SK-N-SH (cell line): Measurements from ENCODE around the gene UBE2E2. TPM values are rescaled to one million over a fixed set of nuclear protein-coding genes. Genes with fewer than 3 reads are reported as not detected.

Experiments
- CTCF ChIA-PET: fragments of 300-600, 350-600 bp; formaldehyde crosslinking; extraction: SDS; loops from one replicate; lab custom pipeline; 2021; lab: Yijun Ruan, JAX
- POLR2A ChIA-PET: fragments of 350-600 bp; sonication (Branson Sonifier 250); formaldehyde crosslinking; extraction: SDS; loops from one replicate; lab custom pipeline; 2020; ENCODE audit warnings: antibody characterized with exemption, inconsistent platforms; lab: Yijun Ruan, JAX
- DNase-seq: peaks from one replicate; pipeline ENCODE4 v3.0.0; 2012
- H2AFZ ChIP-seq: fragments of 200-600 bp; sonication (generic); 2 replicates; pipeline ENCODE4 v1.8.1; 2016; ENCODE audit warnings: antibody characterized with exemption, mild to moderate bottlenecking, low read depth
- H3F3A ChIP-seq: fragments of 200-600 bp; sonication (generic); replicated peaks from 2 replicates; pipeline ENCODE3; 2016; ENCODE audit warnings: antibody characterized with exemption, mild to moderate bottlenecking; ENCODE audit not compliant: insufficient read depth
- H3K27ac ChIP-seq, 2 experiments: fragments of 200-500 bp in 1 of 2; fragments of 200-600 bp in 1 of 2; sonication (Bioruptor generic) in 1 of 2; sonication (generic), shearing (Covaris generic) in 1 of 2; 2 replicates each; pipeline versions ENCODE4 v1.5.1 to v1.6.1; 2014 to 2016; ENCODE audit warnings: low read depth in 2 of 2, inconsistent platforms in 1 of 2, low read length in 1 of 2, mild to moderate bottlenecking in 1 of 2, mixed read lengths in 1 of 2
- H3K27me3 ChIP-seq: fragments of 200-600 bp; sonication (generic), shearing (Covaris generic); 2 replicates; pipeline ENCODE4 v1.6.1; 2016; ENCODE audit warnings: mixed run types; ENCODE audit not compliant: insufficient read depth
- H3K36me3 ChIP-seq, 2 experiments: fragments of 200-500 bp in 1 of 2; fragments of 200-600 bp in 1 of 2; sonication (Bioruptor generic) in 1 of 2; sonication (generic) in 1 of 2; replicated peaks in 1 of 2; 2 replicates each; pipeline versions ENCODE3 to v1.5.1; 2014 to 2016; ENCODE audit warnings: low read length in 1 of 2, mild to moderate bottlenecking in 1 of 2; ENCODE audit not compliant: insufficient read depth in 2 of 2, control insufficient read depth in 1 of 2
- H3K4me1 ChIP-seq, 2 experiments: fragments of 200-500 bp in 1 of 2; fragments of 200-600 bp in 1 of 2; sonication (Bioruptor generic) in 1 of 2; sonication (generic), shearing (Covaris generic) in 1 of 2; 2 replicates each; pipeline versions ENCODE4 v1.5.1 to v1.6.1; 2014 to 2016; ENCODE audit warnings: low read depth in 1 of 2, low read length in 1 of 2, mixed run types in 1 of 2; ENCODE audit not compliant: insufficient read depth in 2 of 2, control insufficient read depth in 1 of 2
- H3K4me2 ChIP-seq: fragments of 200-600 bp; sonication (generic), shearing (Covaris generic); 2 replicates; pipeline ENCODE4 v1.6.1; 2017; ENCODE audit warnings: mixed run types
- H3K4me3 ChIP-seq, 2 experiments: fragments of 200-500 bp in 1 of 2; fragments of 200-600 bp in 1 of 2; sonication (Bioruptor generic) in 1 of 2; sonication (generic), shearing (Covaris generic) in 1 of 2; 2 replicates each; pipeline versions ENCODE4 v1.5.1 to v1.8.1; 2014 to 2016; ENCODE audit warnings: low read depth in 2 of 2, inconsistent platforms in 1 of 2, low read length in 1 of 2, mild to moderate bottlenecking in 1 of 2, mixed read lengths in 1 of 2, moderate library complexity in 1 of 2
- H3K79me2 ChIP-seq: fragments of 200-600 bp; sonication (generic); 2 replicates; pipeline ENCODE4 v1.8.1; 2017; ENCODE audit warnings: mild to moderate bottlenecking; ENCODE audit not compliant: insufficient read depth
- H3K9ac ChIP-seq: fragments of 200-600 bp; sonication (generic); 2 replicates; pipeline ENCODE4 v1.6.1; 2017; ENCODE audit warnings: mixed run types
- H3K9me2 ChIP-seq: fragments of 200-600 bp; sonication (generic); 2 replicates; pipeline ENCODE4 v1.6.1; 2017; ENCODE audit warnings: mixed run types
- H3K9me3 ChIP-seq: fragments of 200-600 bp; sonication (generic); 2 replicates; pipeline ENCODE4 v1.6.1; 2017; ENCODE audit warnings: mixed run types, mild to moderate bottlenecking, moderate library complexity
- H4K20me1 ChIP-seq: fragments of 200-600 bp; sonication (generic); 2 replicates; pipeline ENCODE4 v1.6.1; 2017; ENCODE audit warnings: mild to moderate bottlenecking, mixed run types; ENCODE audit not compliant: insufficient read depth
- FOSL2 ChIP-seq: IDR thresholded peaks from 2 replicates; pipeline ENCODE4 v1.4.0; 2012; ENCODE audit warnings: low read depth, mild to moderate bottlenecking, moderate library complexity, borderline replicate concordance
- MXI1 ChIP-seq: IDR thresholded peaks from 2 replicates; pipeline ENCODE4 v1.6.1; 2012; ENCODE audit warnings: mild to moderate bottlenecking, low read depth, low read length, improper control_type of control experiment
- NFIC ChIP-seq: IDR thresholded peaks from 2 replicates; pipeline ENCODE4 v1.4.0; 2012; ENCODE audit warnings: borderline replicate concordance
- RAD21 ChIP-seq: IDR thresholded peaks from 2 replicates; pipeline ENCODE4 v1.6.1; 2012; ENCODE audit warnings: mild to moderate bottlenecking, low read length
- REST ChIP-seq: IDR thresholded peaks from 2 replicates; pipeline ENCODE4 v1.6.1; 2012; ENCODE audit warnings: mild to moderate bottlenecking, low read depth, low read length, moderate library complexity
- RFX5 ChIP-seq: IDR thresholded peaks from 2 replicates; pipeline ENCODE4 v1.6.1; 2012; ENCODE audit warnings: mild to moderate bottlenecking, improper control_type of control experiment, low read length
- RXRA ChIP-seq: IDR thresholded peaks from 2 replicates; pipeline ENCODE4 v1.4.0; 2012; ENCODE audit warnings: low read depth, mild to moderate bottlenecking, borderline replicate concordance
- TAF1 ChIP-seq: IDR thresholded peaks from 2 replicates; pipeline ENCODE4 v1.6.1; 2012; ENCODE audit warnings: low read depth, mild to moderate bottlenecking, low read length, moderate library complexity, borderline replicate concordance
- WGBS: methylation state at CpG from one replicate; pipeline ENCODE4 v1.1.6; 2017; ENCODE audit warnings: low lambda C conversion rate; 5-methylcytosine and 5-hydroxymethylcytosine counted together
- polyA plus RNA-seq, 3 experiments: library from polyadenylated mRNA; depleted of rRNA; stranded (reverse); fragments of >200 nt; gene quantifications; 2 replicates each; pipeline ENCODE4 v1.2.3, GENCODE V29; 2012
- TF ChIP-seq, protein P1 (sequence below): IDR thresholded peaks from 2 replicates; pipeline ENCODE4 v1.4.0; 2012; ENCODE audit warnings: low read depth

Gene UBE2E2
- polyA plus RNA-seq, 1 of the 3 experiments (the other 2 are of a cell fraction): 46.4 TPM

GRCh38 chr3:23402728-23403492 is 199.8 kb downstream of the UBE2E2 start:
- Histone ChIP-seq H3K4me3 (no peak overlapping the region), H3K9me2 (no peaks in the 10 kb centered on the region), H3K4me1 (peaks cover 0 to 2% of the 10 kb centered on the region in 2 experiments; a peak in 1 of 4 replicates), H4K20me1 (no peaks in the 10 kb centered on the region; the same call in 1 of the 2 replicates), H3K27me3 (no peaks in the 10 kb centered on the region), H3K36me3 (no peaks in the 10 kb centered on the region), H3K27ac (no peak overlapping the region), H3K9me3 (no peaks in the 10 kb centered on the region), H2AFZ (no peak overlapping the region), H3K4me2 (no peak overlapping the region), H3K79me2 (no peaks in the 10 kb centered on the region), H3F3A (no peaks in the 10 kb centered on the region), H3K9ac (no peak overlapping the region)
- CTCF ChIA-PET: no interaction called here
- TF ChIP-seq NFIC: no peak
- TF ChIP-seq RFX5: no peak
- POLR2A ChIA-PET: no interaction called here
- 98% methylated on average over 2 of the region's 2 CpGs for WGBS
- DNase-seq: no peak

DNA sequence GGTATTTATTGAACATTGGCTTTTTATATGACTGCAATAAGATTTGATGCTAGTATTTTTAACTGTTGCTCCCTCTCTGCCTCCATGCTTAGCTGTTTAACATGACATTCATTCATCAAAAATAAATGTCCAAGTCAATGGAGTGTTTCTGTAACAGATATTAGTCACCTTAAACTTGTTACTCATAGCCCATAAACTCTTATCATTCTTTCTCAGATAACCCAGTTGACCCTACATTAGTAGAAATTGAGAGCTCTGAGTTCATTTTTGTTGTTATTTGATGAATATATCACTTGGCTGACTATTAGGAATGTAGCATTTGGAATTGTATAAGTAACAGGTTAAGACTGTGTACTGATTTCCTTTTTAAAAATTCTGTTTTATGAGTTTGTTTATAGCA is 201.1 kb downstream of the UBE2E2 start:
- TF ChIP-seq FOSL2: no peak
- TF ChIP-seq NFIC: no peak
- TF ChIP-seq MXI1: no peak
- TF ChIP-seq, protein P1, sequence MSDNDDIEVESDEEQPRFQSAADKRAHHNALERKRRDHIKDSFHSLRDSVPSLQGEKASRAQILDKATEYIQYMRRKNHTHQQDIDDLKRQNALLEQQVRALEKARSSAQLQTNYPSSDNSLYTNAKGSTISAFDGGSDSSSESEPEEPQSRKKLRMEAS: no peak
- TF ChIP-seq TAF1: no peak
- TF ChIP-seq RXRA: no peak
- no peak for TF ChIP-seq REST
- no peak for TF ChIP-seq RAD21
- no peaks in the 10 kb centered on the region for H3K36me3 ChIP-seq
- no peaks in the 10 kb centered on the region for H3K9me3 ChIP-seq
- no peaks in the 10 kb centered on the region for H3F3A ChIP-seq
- peaks cover 0 to under 1% of the 10 kb centered on the region in 2 experiments; a peak in 1 of 4 replicates for H3K4me1 ChIP-seq
- H3K4me2 ChIP-seq: no peak overlapping the region
- no peak overlapping the region for H3K27ac ChIP-seq
- POLR2A ChIA-PET: no interaction called here
- no peaks in the 10 kb centered on the region; the same call in 1 of the 2 replicates for H4K20me1 ChIP-seq
- CTCF ChIA-PET: interaction anchor here (0.7 to 0.9 kb wide), 2 partner anchors 12 to 14 kb away, joined by 3 read pairs; no protein-coding TSS in a partner anchor
- H2AFZ ChIP-seq: no peak overlapping the region
- H3K79me2 ChIP-seq: no peaks in the 10 kb centered on the region
- no peaks in the 10 kb centered on the region for H3K9me2 ChIP-seq
- no peak overlapping the region for H3K9ac ChIP-seq
- no peaks in the 10 kb centered on the region for H3K27me3 ChIP-seq
- DNase-seq: no peak
- no peak overlapping the region for H3K4me3 ChIP-seq
